Keratinocyte (primary cell): Measurements from ENCODE around the gene SORT1. TPM values are rescaled to one million over a fixed set of nuclear protein-coding genes. Genes with fewer than 3 reads are reported as not detected.

Experiments
- DNase-seq: peaks from one replicate; pipeline ENCODE4 v3.0.0-alpha.2; 2011; ENCODE audit warnings: low read depth, missing footprints, low spot score
- FAIRE-seq: peaks from 2 replicates; lab custom pipeline; 2011; peaks lifted over from hg19 to GRCh38; lab: Jason Lieb, UNC
- H2AFZ ChIP-seq: 2 replicates; pipeline ENCODE4 v1.6.0; 2012; ENCODE audit warnings: low read length, control low read depth, inconsistent platforms; ENCODE audit not compliant: control insufficient read depth
- H3K27ac ChIP-seq: 2 replicates; pipeline ENCODE4 v1.5.1; 2011; ENCODE audit warnings: low read length; ENCODE audit not compliant: control insufficient read depth, insufficient read depth
- H3K27me3 ChIP-seq: 3 replicates; pipeline ENCODE4 v1.6.0; 2011; ENCODE audit warnings: low read length; ENCODE audit not compliant: control insufficient read depth, insufficient read depth; ENCODE audit errors: extremely low read depth
- H3K36me3 ChIP-seq, 2 experiments: 2 replicates in 1 of 2; 3 replicates in 1 of 2; pipeline ENCODE4 v1.5.1; 2011; ENCODE audit warnings: low read length in 2 of 2, mild to moderate bottlenecking in 1 of 2; ENCODE audit not compliant: control insufficient read depth in 2 of 2, insufficient read depth in 2 of 2; ENCODE audit errors: extremely low read depth in 1 of 2
- H3K4me1 ChIP-seq: 3 replicates; pipeline ENCODE4 v1.5.1; 2011; ENCODE audit warnings: low read length; ENCODE audit not compliant: control insufficient read depth, insufficient read depth; ENCODE audit errors: extremely low read depth
- H3K4me2 ChIP-seq: 3 replicates; pipeline ENCODE4 v1.6.0; 2011; ENCODE audit warnings: low read depth, low read length; ENCODE audit not compliant: control insufficient read depth, insufficient read depth; ENCODE audit errors: extremely low read depth
- H3K4me3 ChIP-seq, 3 experiments: fragments of 200-600 bp in 1 of 3; sonication (generic) in 1 of 3; 2 replicates in 2 of 3; 3 replicates in 1 of 3; pipeline ENCODE4 v1.5.1; 2011 to 2016; ENCODE audit warnings: low read length in 3 of 3, mild to moderate bottlenecking in 3 of 3, control low read depth in 2 of 3, inconsistent platforms in 1 of 3, low read depth in 1 of 3, mixed read lengths in 1 of 3, mixed run types in 1 of 3, moderate library complexity in 1 of 3; ENCODE audit not compliant: control insufficient read depth in 2 of 3, insufficient read depth in 2 of 3; ENCODE audit errors: extremely low read depth in 1 of 3
- H3K79me2 ChIP-seq: 2 replicates; pipeline ENCODE4 v1.6.0; 2012; ENCODE audit warnings: low read length; ENCODE audit not compliant: control insufficient read depth, insufficient read depth
- H3K9ac ChIP-seq: 3 replicates; pipeline ENCODE4 v1.6.0; 2011; ENCODE audit warnings: low read length; ENCODE audit not compliant: control insufficient read depth, insufficient read depth; ENCODE audit errors: extremely low read depth
- H3K9me1 ChIP-seq: 3 replicates; pipeline ENCODE4 v1.6.0; 2011; ENCODE audit warnings: low read length; ENCODE audit not compliant: control insufficient read depth, insufficient read depth; ENCODE audit errors: extremely low read depth
- H3K9me3 ChIP-seq: 2 replicates; pipeline ENCODE4 v1.5.1; 2012; ENCODE audit warnings: low read depth, low read length; ENCODE audit not compliant: control insufficient read depth
- H4K20me1 ChIP-seq: 3 replicates; pipeline ENCODE4 v1.6.0; 2011; ENCODE audit warnings: low read length; ENCODE audit not compliant: control insufficient read depth, insufficient read depth; ENCODE audit errors: extremely low read depth
- EZH2 ChIP-seq: IDR thresholded peaks from one replicate; pipeline ENCODE4 v1.6.1; 2012; ENCODE audit warnings: inconsistent platforms, mild to moderate bottlenecking, low read length, moderate library complexity
- dilution Hi-C: fragments of 300-500 bp; cut with MboI; formaldehyde crosslinking; loops from one replicate; pipeline ENCODE4 v1.7.0; 2020; ENCODE audit warnings: low sequenced_read_pairs; ENCODE audit not compliant: extremely low pct_ligation_motif_present
- polyA plus RNA-seq, 5 experiments: library from polyadenylated mRNA; depleted of rRNA in 3 of 5; stranded (reverse) in 3 of 5; stranded (forward) in 1 of 5; unstranded in 1 of 5; fragments of >200 nt; gene quantifications; 1 replicate in 1 of 5; 2 replicates in 3 of 5; 3 replicates in 1 of 5; pipeline versions ENCODE4 v1.2.1 to v1.2.3, GENCODE V29; 2011 to 2012; ENCODE audit warnings: missing spikeins in 2 of 5, low read depth in 1 of 5, low replicate concordance in 1 of 5
- TF ChIP-seq, protein P1 (sequence below), 3 experiments: IDR thresholded peaks in 1 of 3; conservative IDR thresholded peaks in 1 of 3; optimal IDR thresholded peaks in 1 of 3; 2 replicates in 2 of 3; 3 replicates in 1 of 3; pipeline versions ENCODE3 to v1.5.1; 2011; ENCODE audit warnings: low read length in 3 of 3, mild to moderate bottlenecking in 3 of 3, moderate library complexity in 2 of 3, control low read depth in 1 of 3, inconsistent platforms in 1 of 3; ENCODE audit not compliant: insufficient read depth in 2 of 3; ENCODE audit errors: extremely low read depth in 1 of 3

The SORT1 gene
- polyA plus RNA-seq, 1 donor (not counting 4 experiments of a cell fraction or from before 2014, with no cell fraction given) = 1.6 TPM

DNA sequence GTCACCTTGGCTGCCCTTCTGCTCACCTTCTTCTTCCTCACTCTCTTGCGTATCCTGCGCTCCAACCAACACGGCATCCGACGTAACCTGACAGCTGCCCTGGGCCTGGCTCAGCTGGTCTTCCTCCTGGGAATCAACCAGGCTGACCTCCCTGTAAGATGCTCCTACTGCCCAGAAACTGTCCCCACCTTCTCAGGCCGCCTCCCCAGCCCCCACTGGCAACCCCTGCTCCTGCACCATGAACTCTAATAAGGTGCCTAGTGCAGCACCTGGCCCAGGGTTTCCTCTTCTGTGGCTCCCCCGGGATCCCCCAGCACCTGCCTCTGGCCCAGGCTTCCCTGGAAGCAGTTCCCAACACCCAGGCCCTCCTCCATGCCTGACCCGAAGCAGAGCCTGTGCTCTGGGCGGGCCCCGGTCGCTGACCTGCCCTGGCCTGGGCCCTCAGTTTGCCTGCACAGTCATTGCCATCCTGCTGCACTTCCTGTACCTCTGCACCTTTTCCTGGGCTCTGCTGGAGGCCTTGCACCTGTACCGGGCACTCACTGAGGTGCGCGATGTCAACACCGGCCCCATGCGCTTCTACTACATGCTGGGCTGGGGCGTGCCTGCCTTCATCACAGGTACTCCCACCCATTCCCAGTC lies 127.6 kb downstream of the SORT1 start:
- FAIRE-seq = no peak
- H3K4me3 ChIP-seq = no peak overlapping the region
- no peak overlapping the region for H3K27ac ChIP-seq
- no peak overlapping the region for H3K9ac ChIP-seq
- H2AFZ ChIP-seq = no peak overlapping the region
- no peaks in the 10 kb centered on the region for H3K27me3 ChIP-seq
- H3K4me2 ChIP-seq = no peak overlapping the region
- no peak for DNase-seq
- dilution Hi-C loops = no loop called here
- no peaks in the 10 kb centered on the region for H3K9me1 ChIP-seq
- H3K36me3 ChIP-seq = peaks cover 2 to 9% of the 10 kb centered on the region in 2 experiments
- H3K9me3 ChIP-seq = no peaks in the 10 kb centered on the region
- no peaks in the 10 kb centered on the region for H3K79me2 ChIP-seq
- TF ChIP-seq, protein P1, sequence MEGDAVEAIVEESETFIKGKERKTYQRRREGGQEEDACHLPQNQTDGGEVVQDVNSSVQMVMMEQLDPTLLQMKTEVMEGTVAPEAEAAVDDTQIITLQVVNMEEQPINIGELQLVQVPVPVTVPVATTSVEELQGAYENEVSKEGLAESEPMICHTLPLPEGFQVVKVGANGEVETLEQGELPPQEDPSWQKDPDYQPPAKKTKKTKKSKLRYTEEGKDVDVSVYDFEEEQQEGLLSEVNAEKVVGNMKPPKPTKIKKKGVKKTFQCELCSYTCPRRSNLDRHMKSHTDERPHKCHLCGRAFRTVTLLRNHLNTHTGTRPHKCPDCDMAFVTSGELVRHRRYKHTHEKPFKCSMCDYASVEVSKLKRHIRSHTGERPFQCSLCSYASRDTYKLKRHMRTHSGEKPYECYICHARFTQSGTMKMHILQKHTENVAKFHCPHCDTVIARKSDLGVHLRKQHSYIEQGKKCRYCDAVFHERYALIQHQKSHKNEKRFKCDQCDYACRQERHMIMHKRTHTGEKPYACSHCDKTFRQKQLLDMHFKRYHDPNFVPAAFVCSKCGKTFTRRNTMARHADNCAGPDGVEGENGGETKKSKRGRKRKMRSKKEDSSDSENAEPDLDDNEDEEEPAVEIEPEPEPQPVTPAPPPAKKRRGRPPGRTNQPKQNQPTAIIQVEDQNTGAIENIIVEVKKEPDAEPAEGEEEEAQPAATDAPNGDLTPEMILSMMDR (optimal IDR thresholded peaks at IDR 0.05 in 1 of 3, IDR thresholded peaks at IDR 0.05 in 1 of 3, conservative IDR thresholded peaks at IDR 0.05 in 1 of 3; ENCODE audit: extremely low read depth in 1 of 3, insufficient read depth in 2 of 3, low read length in 3 of 3) = no peak
- no peak for TF ChIP-seq EZH2
- H3K4me1 ChIP-seq = peaks cover 30% of the 10 kb centered on the region
- H4K20me1 ChIP-seq = no peaks in the 10 kb centered on the region

DNA sequence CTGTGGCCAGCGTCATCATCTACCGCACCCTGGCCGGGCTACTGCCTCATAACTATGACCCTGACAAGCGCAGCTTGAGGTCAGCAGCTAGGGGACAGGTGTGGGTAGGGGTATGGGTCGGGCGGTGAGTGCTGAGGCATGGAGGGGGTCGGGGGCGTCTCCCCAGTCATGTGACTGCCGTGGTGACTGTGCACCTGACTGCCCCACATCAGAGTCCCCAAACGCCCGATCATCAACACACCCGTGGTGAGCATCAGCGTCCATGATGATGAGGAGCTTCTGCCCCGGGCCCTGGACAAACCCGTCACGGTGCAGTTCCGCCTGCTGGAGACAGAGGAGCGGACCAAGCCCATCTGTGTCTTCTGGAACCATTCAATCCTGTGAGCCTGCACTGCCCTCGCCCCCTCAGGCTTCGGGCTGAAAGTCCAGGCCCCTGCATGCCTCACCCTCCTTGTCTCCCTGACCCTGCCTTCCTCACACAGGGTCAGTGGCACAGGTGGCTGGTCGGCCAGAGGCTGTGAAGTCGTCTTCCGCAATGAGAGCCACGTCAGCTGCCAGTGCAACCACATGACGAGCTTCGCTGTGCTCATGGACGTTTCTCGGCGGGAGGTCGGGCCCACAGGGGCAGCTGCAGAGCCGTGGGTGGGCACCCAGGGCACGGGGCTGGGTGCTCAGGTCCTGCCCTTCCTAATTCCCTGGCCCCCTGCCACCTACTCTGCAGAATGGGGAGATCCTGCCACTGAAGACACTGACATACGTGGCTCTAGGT lies 128.3 kb downstream of the SORT1 start:
- no peaks in the 10 kb centered on the region for H3K9me1 ChIP-seq
- no peak overlapping the region for H3K9ac ChIP-seq
- no peaks in the 10 kb centered on the region for H3K9me3 ChIP-seq
- no peaks in the 10 kb centered on the region for H4K20me1 ChIP-seq
- H3K4me3 ChIP-seq = no peak overlapping the region
- DNase-seq (no peak), FAIRE-seq (no peak)
- H3K36me3 ChIP-seq = peaks cover 8 to 14% of the 10 kb centered on the region in 2 experiments
- no peak overlapping the region for H3K4me2 ChIP-seq
- H3K27me3 ChIP-seq = no peaks in the 10 kb centered on the region
- H2AFZ ChIP-seq = no peak overlapping the region
- dilution Hi-C loops = no loop called here
- TF ChIP-seq EZH2 = no peak
- TF ChIP-seq, protein P1 (optimal IDR thresholded peaks at IDR 0.05 in 1 of 3, IDR thresholded peaks at IDR 0.05 in 1 of 3, conservative IDR thresholded peaks at IDR 0.05 in 1 of 3; ENCODE audit: extremely low read depth in 1 of 3, insufficient read depth in 2 of 3, low read length in 3 of 3) = no peak
- peaks cover 23% of the 10 kb centered on the region for H3K4me1 ChIP-seq
- H3K79me2 ChIP-seq = no peaks in the 10 kb centered on the region
- no peak overlapping the region for H3K27ac ChIP-seq
